ENCODE results near the gene ITGB5. TPM values are rescaled to one million over a fixed set of nuclear protein-coding genes. Genes with fewer than 3 reads are reported as not detected.

ITGB5 gene
- total RNA-seq, 1 experiment from 2014 or later = 146 TPM

DNA sequence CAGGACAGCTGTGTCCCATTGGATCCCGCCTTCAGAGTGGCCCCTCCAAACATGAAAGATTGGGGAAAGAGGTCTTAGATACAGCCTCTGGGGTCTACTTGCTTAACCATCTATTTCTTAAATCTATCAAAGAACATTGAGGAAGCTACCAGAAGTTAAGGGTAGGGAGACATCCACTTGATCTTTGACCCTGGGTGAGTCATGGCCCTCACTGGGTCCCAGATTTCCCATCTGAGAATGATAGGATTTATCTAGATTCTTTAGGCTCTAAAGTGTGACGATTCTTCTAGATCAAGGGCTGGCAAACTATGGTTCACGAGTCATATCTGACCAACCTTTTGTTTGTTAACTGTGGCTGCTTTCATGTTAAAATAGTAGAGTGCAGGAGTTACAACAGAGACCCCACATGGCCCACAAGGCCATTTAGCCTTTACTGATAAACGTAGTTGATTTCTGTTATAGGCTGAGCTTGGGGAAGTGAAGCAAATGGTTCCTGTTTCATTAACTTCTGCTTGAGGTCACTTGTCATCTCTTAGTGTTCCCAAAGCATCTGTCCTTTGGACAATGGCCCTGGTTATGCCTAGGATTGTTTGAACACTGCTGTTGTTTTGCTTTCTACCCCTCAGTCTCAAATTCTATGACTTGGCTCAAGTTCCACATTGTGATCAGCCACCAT lies 39.4 kb upstream of the ITGB5 start:
- Histone ChIP-seq H3K79me2 (ENCODE audit: insufficient read depth, low read length) (no peaks in the 10 kb centered on the region), H3K23ac (ENCODE audit: insufficient read length, low read depth, low read length) (no peak overlapping the region), H3K14ac (ENCODE audit: insufficient read depth, low read length) (no peak overlapping the region), H3K18ac (ENCODE audit: insufficient read length, low read depth, low read length) (no peak overlapping the region), H3K27ac (ENCODE audit: insufficient read length, low read depth, low read length) (no peak overlapping the region), H3K4me1 (ENCODE audit: insufficient read depth, low read length) (no peaks in the 10 kb centered on the region), H3K56ac (ENCODE audit: insufficient read length, low read depth, low read length) (no peak overlapping the region), H3K4me2 (ENCODE audit: insufficient read depth, insufficient read length, low read length) (no peak overlapping the region), H4K8ac (replicated peaks; ENCODE audit: insufficient read length, low read depth, low read length) (no peak overlapping the region), H2BK5ac (ENCODE audit: insufficient read length, low read length) (no peak overlapping the region), H3K9ac (ENCODE audit: extremely low read depth, insufficient read length, low read length) (no peak overlapping the region), H3K4ac (ENCODE audit: low read depth, low read length) (no peak overlapping the region), H2AK5ac (ENCODE audit: insufficient read length, low read length) (no peak overlapping the region), H2BK12ac (ENCODE audit: insufficient read length, low read depth, low read length) (no peak overlapping the region), H3K9me3 (ENCODE audit: control insufficient read depth, low read depth, low read length) (no peaks in the 10 kb centered on the region), H2AFZ (ENCODE audit: low read length) (no peak overlapping the region), H4K5ac (ENCODE audit: insufficient read length, low read depth, low read length) (no peak overlapping the region), H2BK20ac (ENCODE audit: low read depth, low read length, poor library complexity, severe bottlenecking) (no peak overlapping the region), H2BK120ac (ENCODE audit: low read depth, low read length, poor library complexity, severe bottlenecking) (no peak overlapping the region), H3K79me1 (ENCODE audit: insufficient read depth, low read depth, low read length, poor library complexity, severe bottlenecking) (no peaks in the 10 kb centered on the region), H3K27me3 (ENCODE audit: insufficient read depth, low read length) (no peaks in the 10 kb centered on the region), H4K20me1 (ENCODE audit: control insufficient read depth, insufficient read depth, insufficient read length) (no peaks in the 10 kb centered on the region), H3K23me2 (ENCODE audit: insufficient read length, low read depth, low read length, poor library complexity, severe bottlenecking) (no peaks in the 10 kb centered on the region), H3T11ph (ENCODE audit: low read length) (no peak overlapping the region), H2BK15ac (ENCODE audit: low read depth, low read length) (no peak overlapping the region), H4K91ac (ENCODE audit: insufficient read length, low read depth, low read length) (no peak overlapping the region)
- no peak for DNase-seq
- Mint-ChIP-seq H3K4me3 (no peak overlapping the region), H3K4me1 (no peaks in the 10 kb centered on the region), H3K9me3 (no peaks in the 10 kb centered on the region), H3K27me3 (ENCODE audit: low read depth) (no peaks in the 10 kb centered on the region; the same call in 1 of the 2 replicates), H3K27ac (no peak overlapping the region), H3K36me3 (ENCODE audit: insufficient read depth in 1 of 3, low read depth in 3 of 3) (no peaks in the 10 kb centered on the region)
- TF ChIP-seq CTCF (conservative IDR thresholded peaks at IDR 0.05) = no peak
- WGBS (ENCODE audit: extremely low coverage, insufficient read length, low lambda C conversion rate) = no CpG with 5 or more reads among the region's 4 CpGs
